HepG2 (cell line): Measurements from ENCODE around the gene TOP1. TPM values are rescaled to one million over a fixed set of nuclear protein-coding genes. Genes with fewer than 3 reads are reported as not detected.

Experiments
- ASH2L ChIP-seq: fragments of 300-600, 200-600 bp; sonication (generic); IDR thresholded peaks from 2 replicates; pipeline ENCODE4 v1.7.0; 2017; ENCODE audit warnings: low read depth, mild to moderate bottlenecking, moderate library complexity, mixed read lengths, low read length; ENCODE audit not compliant: insufficient read length
- GATAD1 ChIP-seq: IDR thresholded peaks from 2 replicates; pipeline ENCODE4 v1.6.1; 2016; ENCODE audit warnings: missing genetic modification reagents, missing compliant biosample characterization
- HOXA7 ChIP-seq: sonication (generic); formaldehyde crosslinking; IDR thresholded peaks from 2 replicates; pipeline ENCODE4 v1.8.1; 2022; ENCODE audit warnings: mild to moderate bottlenecking, missing genetic modification reagents, moderate library complexity
- JDP2 ChIP-seq: sonication (generic); formaldehyde crosslinking; IDR thresholded peaks from 2 replicates; pipeline ENCODE4 v1.8.1; 2022; ENCODE audit warnings: missing genetic modification reagents, borderline replicate concordance
- RAD21 ChIP-seq: fragments of 450-650 bp; formaldehyde crosslinking; IDR thresholded peaks from 2 replicates; pipeline ENCODE4 v1.5.0; 2020; ENCODE audit warnings: mild to moderate bottlenecking
- SP5 ChIP-seq: IDR thresholded peaks from 2 replicates; pipeline ENCODE4 v1.6.1; 2016; ENCODE audit warnings: low read depth, borderline replicate concordance
- SRSF1 ChIP-seq: fragments of 200-400 bp; formaldehyde crosslinking; optimal IDR thresholded peaks from 2 replicates; pipeline ENCODE3; 2017; ENCODE audit warnings: mild to moderate bottlenecking, low read depth, low read length, moderate library complexity
- ZIK1 ChIP-seq: sonication (generic); formaldehyde crosslinking; IDR thresholded peaks from 2 replicates; pipeline ENCODE4 v1.5.0; 2020; ENCODE audit warnings: mild to moderate bottlenecking, low read depth, missing genetic modification reagents, borderline replicate concordance
- polyA plus RNA-seq, 8 experiments: library from polyadenylated mRNA; depleted of rRNA in 3 of 8; stranded (reverse) in 7 of 8; unstranded in 1 of 8; fragments of >200 nt; fragmentation: Illumina TruSeq in 4 of 8; extraction: Trizol in 4 of 8; gene quantifications; 2 replicates each; pipeline versions ENCODE4 v1.2.1 to v1.2.3, GENCODE V29; 2011 to 2016; ENCODE audit warnings: low read depth in 4 of 8, missing spikeins in 1 of 8, mixed read lengths in 1 of 8; ENCODE audit not compliant: insufficient read depth in 1 of 8
- total RNA-seq, 5 experiments: library from RNA; depleted of rRNA; stranded (reverse); fragments of >200 nt; fragmentation: Illumina TruSeq; extraction: Trizol; gene quantifications; 2 replicates each; pipeline ENCODE4 v1.2.3, GENCODE V29; 2016; ENCODE audit warnings: low read depth in 1 of 5
- TF ChIP-seq, protein P1 (sequence below): sonication (generic); formaldehyde crosslinking; IDR thresholded peaks from 2 replicates; pipeline ENCODE4 v1.4.0; 2020; ENCODE audit warnings: missing genetic modification reagents
- TF ChIP-seq, protein P2 (sequence below): IDR thresholded peaks from 2 replicates; pipeline ENCODE4 v1.6.1; 2016
- TF ChIP-seq, protein P3 (sequence below): sonication (generic); formaldehyde crosslinking; IDR thresholded peaks from 2 replicates; pipeline ENCODE4 v1.8.1; 2022; ENCODE audit warnings: mild to moderate bottlenecking, missing genetic modification reagents
- TF ChIP-seq, protein P4 (sequence below): sonication (generic); formaldehyde crosslinking; IDR thresholded peaks from 2 replicates; pipeline ENCODE4 v1.5.0; 2020; ENCODE audit warnings: missing genetic modification reagents
- TF ChIP-seq, protein P5 (sequence below): IDR thresholded peaks from 2 replicates; pipeline ENCODE4 v1.6.1; 2016; ENCODE audit warnings: mild to moderate bottlenecking
- TF ChIP-seq, protein P6 (sequence below): sonication (generic); formaldehyde crosslinking; IDR thresholded peaks from 2 replicates; pipeline ENCODE4 v1.4.0; 2020; ENCODE audit warnings: mild to moderate bottlenecking, missing genetic modification reagents
- TF ChIP-seq, protein P7 (sequence below): IDR thresholded peaks from 2 replicates; pipeline ENCODE4 v1.6.1; 2016; ENCODE audit warnings: low read depth, missing genetic modification reagents, missing compliant biosample characterization

TOP1 gene
- total and polyA plus RNA-seq, 2 of the 13 experiments (the other 11 are each of a cell fraction or from before 2014, with no cell fraction given) = 10.2 to 19.4 TPM

DNA sequence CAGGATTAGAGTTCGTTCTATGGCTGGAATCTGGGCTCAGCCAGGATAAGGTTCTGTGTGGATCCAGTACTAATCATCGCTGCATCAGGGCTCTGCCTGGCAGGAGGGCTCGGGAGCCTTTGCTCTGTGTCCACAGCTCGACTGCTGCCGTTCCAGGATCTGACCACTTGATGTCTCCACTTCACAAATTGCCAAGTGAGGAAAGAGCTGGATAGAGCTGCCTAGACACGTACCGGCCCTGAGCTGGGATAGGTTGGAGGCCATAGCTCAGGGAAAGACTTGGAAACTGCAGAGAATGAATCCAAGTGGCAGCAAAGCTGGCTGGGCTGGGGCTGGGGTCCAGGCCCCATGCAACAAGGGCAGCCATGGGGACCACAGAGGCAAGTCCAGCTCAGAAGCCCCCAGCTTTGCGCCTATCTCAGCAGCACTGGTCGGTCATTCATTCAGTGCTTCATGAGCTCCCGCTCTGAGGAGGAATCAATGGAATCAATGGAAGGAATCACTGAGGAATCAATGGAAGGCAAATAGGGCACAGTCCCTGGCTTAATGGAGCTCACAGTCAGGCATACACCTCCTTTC is 38.0 kb upstream of the TOP1 start (continued):
- TF ChIP-seq, protein P1, sequence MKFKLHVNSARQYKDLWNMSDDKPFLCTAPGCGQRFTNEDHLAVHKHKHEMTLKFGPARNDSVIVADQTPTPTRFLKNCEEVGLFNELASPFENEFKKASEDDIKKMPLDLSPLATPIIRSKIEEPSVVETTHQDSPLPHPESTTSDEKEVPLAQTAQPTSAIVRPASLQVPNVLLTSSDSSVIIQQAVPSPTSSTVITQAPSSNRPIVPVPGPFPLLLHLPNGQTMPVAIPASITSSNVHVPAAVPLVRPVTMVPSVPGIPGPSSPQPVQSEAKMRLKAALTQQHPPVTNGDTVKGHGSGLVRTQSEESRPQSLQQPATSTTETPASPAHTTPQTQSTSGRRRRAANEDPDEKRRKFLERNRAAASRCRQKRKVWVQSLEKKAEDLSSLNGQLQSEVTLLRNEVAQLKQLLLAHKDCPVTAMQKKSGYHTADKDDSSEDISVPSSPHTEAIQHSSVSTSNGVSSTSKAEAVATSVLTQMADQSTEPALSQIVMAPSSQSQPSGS (CRISPR knock-in tag) = peak; percentile 37; the same call in 1 of the 2 replicates
- TF ChIP-seq, protein P2, sequence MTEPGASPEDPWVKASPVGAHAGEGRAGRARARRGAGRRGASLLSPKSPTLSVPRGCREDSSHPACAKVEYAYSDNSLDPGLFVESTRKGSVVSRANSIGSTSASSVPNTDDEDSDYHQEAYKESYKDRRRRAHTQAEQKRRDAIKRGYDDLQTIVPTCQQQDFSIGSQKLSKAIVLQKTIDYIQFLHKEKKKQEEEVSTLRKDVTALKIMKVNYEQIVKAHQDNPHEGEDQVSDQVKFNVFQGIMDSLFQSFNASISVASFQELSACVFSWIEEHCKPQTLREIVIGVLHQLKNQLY (CRISPR knock-in tag) = no peak
- TF ChIP-seq RAD21 (CRISPR knock-in tag) (peak; percentile 97), JDP2 (CRISPR knock-in tag) (no peak), ZIK1 (CRISPR knock-in tag) (peak; percentile 64; the same call in 1 of the 2 replicates), HOXA7 (CRISPR knock-in tag) (no peak), SP5 (CRISPR knock-in tag) (0 out of 2 replicates have a peak, but pooled peaks have one; percentile 21), ASH2L (peak; percentile 41), GATAD1 (CRISPR knock-in tag) (peak; percentile 53; the same call in 1 of the 2 replicates), SRSF1 (no peak)
- TF ChIP-seq, protein P3, sequence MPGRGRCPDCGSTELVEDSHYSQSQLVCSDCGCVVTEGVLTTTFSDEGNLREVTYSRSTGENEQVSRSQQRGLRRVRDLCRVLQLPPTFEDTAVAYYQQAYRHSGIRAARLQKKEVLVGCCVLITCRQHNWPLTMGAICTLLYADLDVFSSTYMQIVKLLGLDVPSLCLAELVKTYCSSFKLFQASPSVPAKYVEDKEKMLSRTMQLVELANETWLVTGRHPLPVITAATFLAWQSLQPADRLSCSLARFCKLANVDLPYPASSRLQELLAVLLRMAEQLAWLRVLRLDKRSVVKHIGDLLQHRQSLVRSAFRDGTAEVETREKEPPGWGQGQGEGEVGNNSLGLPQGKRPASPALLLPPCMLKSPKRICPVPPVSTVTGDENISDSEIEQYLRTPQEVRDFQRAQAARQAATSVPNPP (CRISPR knock-in tag) = no peak
- TF ChIP-seq, protein P4, sequence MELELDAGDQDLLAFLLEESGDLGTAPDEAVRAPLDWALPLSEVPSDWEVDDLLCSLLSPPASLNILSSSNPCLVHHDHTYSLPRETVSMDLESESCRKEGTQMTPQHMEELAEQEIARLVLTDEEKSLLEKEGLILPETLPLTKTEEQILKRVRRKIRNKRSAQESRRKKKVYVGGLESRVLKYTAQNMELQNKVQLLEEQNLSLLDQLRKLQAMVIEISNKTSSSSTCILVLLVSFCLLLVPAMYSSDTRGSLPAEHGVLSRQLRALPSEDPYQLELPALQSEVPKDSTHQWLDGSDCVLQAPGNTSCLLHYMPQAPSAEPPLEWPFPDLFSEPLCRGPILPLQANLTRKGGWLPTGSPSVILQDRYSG (CRISPR knock-in tag) = no peak
- TF ChIP-seq, protein P5, sequence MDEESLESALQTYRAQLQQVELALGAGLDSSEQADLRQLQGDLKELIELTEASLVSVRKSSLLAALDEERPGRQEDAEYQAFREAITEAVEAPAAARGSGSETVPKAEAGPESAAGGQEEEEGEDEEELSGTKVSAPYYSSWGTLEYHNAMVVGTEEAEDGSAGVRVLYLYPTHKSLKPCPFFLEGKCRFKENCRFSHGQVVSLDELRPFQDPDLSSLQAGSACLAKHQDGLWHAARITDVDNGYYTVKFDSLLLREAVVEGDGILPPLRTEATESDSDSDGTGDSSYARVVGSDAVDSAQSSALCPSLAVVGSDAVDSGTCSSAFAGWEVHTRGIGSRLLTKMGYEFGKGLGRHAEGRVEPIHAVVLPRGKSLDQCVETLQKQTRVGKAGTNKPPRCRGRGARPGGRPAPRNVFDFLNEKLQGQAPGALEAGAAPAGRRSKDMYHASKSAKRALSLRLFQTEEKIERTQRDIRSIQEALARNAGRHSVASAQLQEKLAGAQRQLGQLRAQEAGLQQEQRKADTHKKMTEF (CRISPR knock-in tag) = peak; percentile 74; the same call in 1 of the 2 replicates
- TF ChIP-seq, protein P6, sequence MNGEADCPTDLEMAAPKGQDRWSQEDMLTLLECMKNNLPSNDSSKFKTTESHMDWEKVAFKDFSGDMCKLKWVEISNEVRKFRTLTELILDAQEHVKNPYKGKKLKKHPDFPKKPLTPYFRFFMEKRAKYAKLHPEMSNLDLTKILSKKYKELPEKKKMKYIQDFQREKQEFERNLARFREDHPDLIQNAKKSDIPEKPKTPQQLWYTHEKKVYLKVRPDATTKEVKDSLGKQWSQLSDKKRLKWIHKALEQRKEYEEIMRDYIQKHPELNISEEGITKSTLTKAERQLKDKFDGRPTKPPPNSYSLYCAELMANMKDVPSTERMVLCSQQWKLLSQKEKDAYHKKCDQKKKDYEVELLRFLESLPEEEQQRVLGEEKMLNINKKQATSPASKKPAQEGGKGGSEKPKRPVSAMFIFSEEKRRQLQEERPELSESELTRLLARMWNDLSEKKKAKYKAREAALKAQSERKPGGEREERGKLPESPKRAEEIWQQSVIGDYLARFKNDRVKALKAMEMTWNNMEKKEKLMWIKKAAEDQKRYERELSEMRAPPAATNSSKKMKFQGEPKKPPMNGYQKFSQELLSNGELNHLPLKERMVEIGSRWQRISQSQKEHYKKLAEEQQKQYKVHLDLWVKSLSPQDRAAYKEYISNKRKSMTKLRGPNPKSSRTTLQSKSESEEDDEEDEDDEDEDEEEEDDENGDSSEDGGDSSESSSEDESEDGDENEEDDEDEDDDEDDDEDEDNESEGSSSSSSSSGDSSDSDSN (CRISPR knock-in tag) = peak; percentile 33; the same call in 1 of the 2 replicates
- TF ChIP-seq, protein P7, sequence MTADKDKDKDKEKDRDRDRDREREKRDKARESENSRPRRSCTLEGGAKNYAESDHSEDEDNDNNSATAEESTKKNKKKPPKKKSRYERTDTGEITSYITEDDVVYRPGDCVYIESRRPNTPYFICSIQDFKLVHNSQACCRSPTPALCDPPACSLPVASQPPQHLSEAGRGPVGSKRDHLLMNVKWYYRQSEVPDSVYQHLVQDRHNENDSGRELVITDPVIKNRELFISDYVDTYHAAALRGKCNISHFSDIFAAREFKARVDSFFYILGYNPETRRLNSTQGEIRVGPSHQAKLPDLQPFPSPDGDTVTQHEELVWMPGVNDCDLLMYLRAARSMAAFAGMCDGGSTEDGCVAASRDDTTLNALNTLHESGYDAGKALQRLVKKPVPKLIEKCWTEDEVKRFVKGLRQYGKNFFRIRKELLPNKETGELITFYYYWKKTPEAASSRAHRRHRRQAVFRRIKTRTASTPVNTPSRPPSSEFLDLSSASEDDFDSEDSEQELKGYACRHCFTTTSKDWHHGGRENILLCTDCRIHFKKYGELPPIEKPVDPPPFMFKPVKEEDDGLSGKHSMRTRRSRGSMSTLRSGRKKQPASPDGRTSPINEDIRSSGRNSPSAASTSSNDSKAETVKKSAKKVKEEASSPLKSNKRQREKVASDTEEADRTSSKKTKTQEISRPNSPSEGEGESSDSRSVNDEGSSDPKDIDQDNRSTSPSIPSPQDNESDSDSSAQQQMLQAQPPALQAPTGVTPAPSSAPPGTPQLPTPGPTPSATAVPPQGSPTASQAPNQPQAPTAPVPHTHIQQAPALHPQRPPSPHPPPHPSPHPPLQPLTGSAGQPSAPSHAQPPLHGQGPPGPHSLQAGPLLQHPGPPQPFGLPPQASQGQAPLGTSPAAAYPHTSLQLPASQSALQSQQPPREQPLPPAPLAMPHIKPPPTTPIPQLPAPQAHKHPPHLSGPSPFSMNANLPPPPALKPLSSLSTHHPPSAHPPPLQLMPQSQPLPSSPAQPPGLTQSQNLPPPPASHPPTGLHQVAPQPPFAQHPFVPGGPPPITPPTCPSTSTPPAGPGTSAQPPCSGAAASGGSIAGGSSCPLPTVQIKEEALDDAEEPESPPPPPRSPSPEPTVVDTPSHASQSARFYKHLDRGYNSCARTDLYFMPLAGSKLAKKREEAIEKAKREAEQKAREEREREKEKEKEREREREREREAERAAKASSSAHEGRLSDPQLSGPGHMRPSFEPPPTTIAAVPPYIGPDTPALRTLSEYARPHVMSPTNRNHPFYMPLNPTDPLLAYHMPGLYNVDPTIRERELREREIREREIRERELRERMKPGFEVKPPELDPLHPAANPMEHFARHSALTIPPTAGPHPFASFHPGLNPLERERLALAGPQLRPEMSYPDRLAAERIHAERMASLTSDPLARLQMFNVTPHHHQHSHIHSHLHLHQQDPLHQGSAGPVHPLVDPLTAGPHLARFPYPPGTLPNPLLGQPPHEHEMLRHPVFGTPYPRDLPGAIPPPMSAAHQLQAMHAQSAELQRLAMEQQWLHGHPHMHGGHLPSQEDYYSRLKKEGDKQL (CRISPR knock-in tag) = no peak
